OCI-LY1 (cell line): ENCODE data around the gene TRPM3.

Experiments used
- H2AFZ ChIP-seq: fragments of 200-600 bp; sonication (generic), shearing (Covaris generic); 2 replicates; pipeline ENCODE4 v1.6.0; 2014; ENCODE audit warnings: antibody characterized with exemption, mild to moderate bottlenecking, low read length
- H3F3A ChIP-seq: fragments of 200-600 bp; sonication (generic), shearing (Covaris generic); 2 replicates; pipeline ENCODE4 v1.6.0; 2014; ENCODE audit warnings: mild to moderate bottlenecking, antibody characterized with exemption, low read length, moderate library complexity; ENCODE audit not compliant: insufficient read depth
- H3K27ac ChIP-seq: fragments of 200-600 bp; sonication (generic); 2 replicates; pipeline ENCODE4 v1.5.1; 2014; ENCODE audit warnings: low read length, mixed run types, mild to moderate bottlenecking, low read depth; ENCODE audit not compliant: poor library complexity, severe bottlenecking
- H3K27me3 ChIP-seq: fragments of 200-600 bp; sonication (generic); 2 replicates; pipeline ENCODE4 v1.6.0; 2014; ENCODE audit warnings: antibody characterized with exemption, mild to moderate bottlenecking, low read length, moderate library complexity; ENCODE audit not compliant: insufficient read depth
- H3K36me3 ChIP-seq: fragments of 200-600 bp; sonication (generic); 2 replicates; pipeline ENCODE4 v1.6.1; 2014; ENCODE audit warnings: mild to moderate bottlenecking, antibody characterized with exemption, low read length, moderate library complexity, mixed read lengths; ENCODE audit not compliant: insufficient read depth
- H3K4me1 ChIP-seq: fragments of 200-600 bp; sonication (generic); 2 replicates; pipeline ENCODE4 v1.5.1; 2014; ENCODE audit warnings: mild to moderate bottlenecking, low read length, moderate library complexity; ENCODE audit not compliant: insufficient read depth, severe bottlenecking
- H3K4me2 ChIP-seq: fragments of 200-600 bp; sonication (generic), shearing (Covaris generic); 2 replicates; pipeline ENCODE4 v1.6.1; 2014; ENCODE audit warnings: low read length
- H3K4me3 ChIP-seq: fragments of 200-600 bp; sonication (generic); 2 replicates; pipeline ENCODE4 v1.5.1; 2014; ENCODE audit warnings: low read length, low read depth, mild to moderate bottlenecking, mixed read lengths; ENCODE audit not compliant: poor library complexity, severe bottlenecking
- H3K79me2 ChIP-seq: fragments of 200-600 bp; shearing (Covaris generic); 2 replicates; pipeline ENCODE4 v1.6.1; 2016; ENCODE audit warnings: mixed run types, low read length, mixed read lengths; ENCODE audit not compliant: insufficient read depth
- H3K9ac ChIP-seq: fragments of 200-600 bp; sonication (generic), shearing (Covaris generic); 2 replicates; pipeline ENCODE4 v1.6.1; 2014; ENCODE audit warnings: mild to moderate bottlenecking, low read length, mixed read lengths
- H3K9me2 ChIP-seq: fragments of 200-600 bp; sonication (generic), shearing (Covaris generic); 2 replicates; pipeline ENCODE4 v1.6.1; 2014; ENCODE audit warnings: low read depth, mild to moderate bottlenecking, low read length, mixed read lengths
- H3K9me3 ChIP-seq: fragments of 200-600 bp; shearing (Covaris generic); 2 replicates; pipeline ENCODE4 v1.6.1; 2014; ENCODE audit warnings: low read length, mixed read lengths
- H4K20me1 ChIP-seq: fragments of 200-600 bp; sonication (generic), shearing (Covaris generic); 2 replicates; pipeline ENCODE4 v1.6.0; 2016; ENCODE audit warnings: mild to moderate bottlenecking, low read length; ENCODE audit not compliant: insufficient read depth
- EZH2 ChIP-seq: fragments of 200-600 bp; sonication (generic), shearing (Covaris generic); IDR thresholded peaks from 2 replicates; pipeline ENCODE4 v1.8.0; 2017; ENCODE audit warnings: borderline replicate concordance, mixed run types, mild to moderate bottlenecking, antibody characterized with exemption, low read length, moderate library complexity, mixed read lengths
- TF ChIP-seq, protein P1 (sequence below): fragments of 200-600 bp; sonication (generic), shearing (Covaris generic); IDR thresholded peaks from 2 replicates; pipeline ENCODE4 v1.5.1; 2017; ENCODE audit warnings: mild to moderate bottlenecking, antibody characterized with exemption, low read length, moderate library complexity, mixed read lengths

TRPM3 gene

DNA sequence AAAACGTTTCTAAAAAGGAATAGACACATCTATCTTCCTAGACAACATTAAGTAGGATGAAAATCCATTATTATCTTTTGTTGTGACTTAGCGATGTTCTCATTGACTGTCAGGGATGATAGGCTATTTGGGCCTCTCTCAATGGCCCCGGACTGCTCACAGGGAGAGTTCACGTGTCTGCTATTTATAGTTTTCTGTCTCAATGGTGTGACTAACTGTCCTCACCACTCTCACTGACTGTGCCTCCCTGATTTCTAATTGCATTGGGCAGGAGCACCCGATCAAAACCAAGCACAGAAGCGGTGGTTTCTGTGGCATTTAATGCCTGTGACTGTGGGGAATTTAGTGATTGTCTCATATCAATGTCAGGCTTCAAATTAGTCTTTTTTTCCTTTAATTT lies 420.3 kb downstream of the TRPM3 start:
- Histone ChIP-seq H3K9me3 (no peaks in the 10 kb centered on the region), H3K27me3 (no peaks in the 10 kb centered on the region), H4K20me1 (no peaks in the 10 kb centered on the region), H3K4me1 (no peaks in the 10 kb centered on the region), H3K27ac (no peak overlapping the region), H3K4me2 (no peak overlapping the region), H3K4me3 (no peak overlapping the region), H3F3A (no peaks in the 10 kb centered on the region), H3K9me2 (no peaks in the 10 kb centered on the region), H2AFZ (no peak overlapping the region), H3K36me3 (no peaks in the 10 kb centered on the region), H3K9ac (no peak overlapping the region), H3K79me2 (no peaks in the 10 kb centered on the region)
- TF ChIP-seq EZH2: no peak
- TF ChIP-seq, protein P1, sequence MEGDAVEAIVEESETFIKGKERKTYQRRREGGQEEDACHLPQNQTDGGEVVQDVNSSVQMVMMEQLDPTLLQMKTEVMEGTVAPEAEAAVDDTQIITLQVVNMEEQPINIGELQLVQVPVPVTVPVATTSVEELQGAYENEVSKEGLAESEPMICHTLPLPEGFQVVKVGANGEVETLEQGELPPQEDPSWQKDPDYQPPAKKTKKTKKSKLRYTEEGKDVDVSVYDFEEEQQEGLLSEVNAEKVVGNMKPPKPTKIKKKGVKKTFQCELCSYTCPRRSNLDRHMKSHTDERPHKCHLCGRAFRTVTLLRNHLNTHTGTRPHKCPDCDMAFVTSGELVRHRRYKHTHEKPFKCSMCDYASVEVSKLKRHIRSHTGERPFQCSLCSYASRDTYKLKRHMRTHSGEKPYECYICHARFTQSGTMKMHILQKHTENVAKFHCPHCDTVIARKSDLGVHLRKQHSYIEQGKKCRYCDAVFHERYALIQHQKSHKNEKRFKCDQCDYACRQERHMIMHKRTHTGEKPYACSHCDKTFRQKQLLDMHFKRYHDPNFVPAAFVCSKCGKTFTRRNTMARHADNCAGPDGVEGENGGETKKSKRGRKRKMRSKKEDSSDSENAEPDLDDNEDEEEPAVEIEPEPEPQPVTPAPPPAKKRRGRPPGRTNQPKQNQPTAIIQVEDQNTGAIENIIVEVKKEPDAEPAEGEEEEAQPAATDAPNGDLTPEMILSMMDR: no peak

DNA sequence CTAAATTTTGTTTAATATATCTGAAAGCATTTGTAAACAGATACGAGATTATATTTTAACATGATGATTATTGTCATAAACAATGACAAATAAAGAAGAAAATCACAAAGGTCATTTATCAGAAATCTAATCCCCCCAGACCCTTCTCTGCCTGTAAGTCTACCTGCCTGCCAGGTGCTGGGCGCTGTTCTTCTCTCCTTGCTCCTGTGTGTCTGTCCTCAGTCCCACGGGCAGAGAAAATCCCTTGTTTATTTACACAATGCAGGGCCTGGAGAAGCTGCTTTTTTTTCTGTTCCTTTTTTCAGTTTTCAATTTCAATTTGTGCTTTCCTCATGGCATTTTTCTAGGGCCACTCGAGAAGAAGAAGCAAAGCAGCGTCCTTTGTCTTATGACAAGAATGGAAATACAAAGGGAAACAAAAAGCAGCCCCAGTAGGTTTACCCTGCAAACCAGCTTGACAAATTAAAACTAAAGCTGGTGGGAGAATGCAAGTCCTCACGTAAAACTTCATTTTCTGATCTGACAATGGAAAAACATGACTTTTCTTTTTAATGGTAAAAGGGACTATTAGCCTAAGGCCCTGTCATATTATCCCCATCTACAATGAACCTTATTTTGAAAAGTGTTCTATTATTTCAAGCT lies 424.6 kb downstream of the TRPM3 start:
- no peak overlapping the region for H3K4me2 ChIP-seq
- H3K27ac ChIP-seq: no peak overlapping the region
- no peak for TF ChIP-seq EZH2
- TF ChIP-seq, protein P1: no peak

DNA sequence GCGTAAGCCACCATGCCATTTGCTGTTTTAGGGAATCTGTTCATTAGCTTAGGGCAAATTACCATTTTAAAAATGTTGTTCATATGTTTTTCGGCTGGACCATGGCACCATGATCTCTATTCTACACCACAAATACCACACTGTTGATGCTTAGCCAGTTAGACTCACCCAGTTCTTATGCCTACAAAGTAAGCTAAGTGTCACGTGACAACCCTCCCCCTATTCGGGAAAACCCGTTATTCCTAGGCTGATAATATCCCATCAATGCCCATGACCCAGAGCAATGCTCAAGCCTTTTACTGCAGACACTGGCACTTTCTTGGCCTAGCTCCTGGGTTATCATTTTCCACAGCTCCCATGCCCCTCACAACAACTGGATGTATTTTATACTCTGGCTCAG lies 426.7 kb downstream of the TRPM3 start:
- no peak overlapping the region for H2AFZ ChIP-seq
- TF ChIP-seq, protein P1: no peak
- TF ChIP-seq EZH2: no peak
- no peaks in the 10 kb centered on the region for H3K36me3 ChIP-seq
- no peaks in the 10 kb centered on the region for H3K79me2 ChIP-seq
- H3K9me2 ChIP-seq: no peaks in the 10 kb centered on the region
- H3K4me1 ChIP-seq: no peaks in the 10 kb centered on the region
- H3K27me3 ChIP-seq: no peaks in the 10 kb centered on the region
- H4K20me1 ChIP-seq: no peaks in the 10 kb centered on the region
- no peaks in the 10 kb centered on the region for H3K9me3 ChIP-seq
- H3K27ac ChIP-seq: no peak overlapping the region
- H3K4me2 ChIP-seq: no peak overlapping the region
- no peak overlapping the region for H3K9ac ChIP-seq
- no peak overlapping the region for H3K4me3 ChIP-seq
- H3F3A ChIP-seq: no peaks in the 10 kb centered on the region

More for the DNA sequence above, 424.6 kb downstream of the TRPM3 start:
- no peaks in the 10 kb centered on the region for H4K20me1 ChIP-seq
- H3K9me3 ChIP-seq: no peaks in the 10 kb centered on the region
- no peak overlapping the region for H3K9ac ChIP-seq
- no peaks in the 10 kb centered on the region for H3K27me3 ChIP-seq
- no peaks in the 10 kb centered on the region for H3F3A ChIP-seq
- H3K9me2 ChIP-seq: no peaks in the 10 kb centered on the region
- H3K79me2 ChIP-seq: no peaks in the 10 kb centered on the region
- no peak overlapping the region for H2AFZ ChIP-seq
- no peaks in the 10 kb centered on the region for H3K4me1 ChIP-seq
- H3K36me3 ChIP-seq: no peaks in the 10 kb centered on the region
- H3K4me3 ChIP-seq: no peak overlapping the region
